ENCODE results near the gene MMP26.

GRCh38 chr11:4713241-4713640 lies 8.7 kb downstream of the MMP26 start:
- TF ChIP-seq, protein P1, sequence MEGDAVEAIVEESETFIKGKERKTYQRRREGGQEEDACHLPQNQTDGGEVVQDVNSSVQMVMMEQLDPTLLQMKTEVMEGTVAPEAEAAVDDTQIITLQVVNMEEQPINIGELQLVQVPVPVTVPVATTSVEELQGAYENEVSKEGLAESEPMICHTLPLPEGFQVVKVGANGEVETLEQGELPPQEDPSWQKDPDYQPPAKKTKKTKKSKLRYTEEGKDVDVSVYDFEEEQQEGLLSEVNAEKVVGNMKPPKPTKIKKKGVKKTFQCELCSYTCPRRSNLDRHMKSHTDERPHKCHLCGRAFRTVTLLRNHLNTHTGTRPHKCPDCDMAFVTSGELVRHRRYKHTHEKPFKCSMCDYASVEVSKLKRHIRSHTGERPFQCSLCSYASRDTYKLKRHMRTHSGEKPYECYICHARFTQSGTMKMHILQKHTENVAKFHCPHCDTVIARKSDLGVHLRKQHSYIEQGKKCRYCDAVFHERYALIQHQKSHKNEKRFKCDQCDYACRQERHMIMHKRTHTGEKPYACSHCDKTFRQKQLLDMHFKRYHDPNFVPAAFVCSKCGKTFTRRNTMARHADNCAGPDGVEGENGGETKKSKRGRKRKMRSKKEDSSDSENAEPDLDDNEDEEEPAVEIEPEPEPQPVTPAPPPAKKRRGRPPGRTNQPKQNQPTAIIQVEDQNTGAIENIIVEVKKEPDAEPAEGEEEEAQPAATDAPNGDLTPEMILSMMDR (conservative IDR thresholded peaks at IDR 0.05; ENCODE audit: low read depth, low read length) = no peak
- no peak for TF ChIP-seq EZH2 (IDR thresholded peaks at IDR 0.05; ENCODE audit: borderline replicate concordance, low read depth, low read length, poor library complexity, severe bottlenecking)
